ENCODE data around the gene NKAPD1. TPM values are rescaled to one million over a fixed set of nuclear protein-coding genes. Genes with fewer than 3 reads are reported as not detected.

Gene NKAPD1
- total RNA-seq, 1 donor from 2014 or later = 60.0 TPM

GRCh38 chr11:112127056-112127455 is 53.0 kb downstream of the NKAPD1 start:
- no peak overlapping the region for H3K9ac ChIP-seq
- H3K79me2 ChIP-seq (ENCODE audit: low read depth) = no peaks in the 10 kb centered on the region
- H3K4me2 ChIP-seq = no peak overlapping the region
- no peak for TF ChIP-seq EZH2phosphoT487 (IDR thresholded peaks at IDR 0.05)
- no peak for TF ChIP-seq EZH2 (IDR thresholded peaks at IDR 0.05)
- TF ChIP-seq, protein P1, sequence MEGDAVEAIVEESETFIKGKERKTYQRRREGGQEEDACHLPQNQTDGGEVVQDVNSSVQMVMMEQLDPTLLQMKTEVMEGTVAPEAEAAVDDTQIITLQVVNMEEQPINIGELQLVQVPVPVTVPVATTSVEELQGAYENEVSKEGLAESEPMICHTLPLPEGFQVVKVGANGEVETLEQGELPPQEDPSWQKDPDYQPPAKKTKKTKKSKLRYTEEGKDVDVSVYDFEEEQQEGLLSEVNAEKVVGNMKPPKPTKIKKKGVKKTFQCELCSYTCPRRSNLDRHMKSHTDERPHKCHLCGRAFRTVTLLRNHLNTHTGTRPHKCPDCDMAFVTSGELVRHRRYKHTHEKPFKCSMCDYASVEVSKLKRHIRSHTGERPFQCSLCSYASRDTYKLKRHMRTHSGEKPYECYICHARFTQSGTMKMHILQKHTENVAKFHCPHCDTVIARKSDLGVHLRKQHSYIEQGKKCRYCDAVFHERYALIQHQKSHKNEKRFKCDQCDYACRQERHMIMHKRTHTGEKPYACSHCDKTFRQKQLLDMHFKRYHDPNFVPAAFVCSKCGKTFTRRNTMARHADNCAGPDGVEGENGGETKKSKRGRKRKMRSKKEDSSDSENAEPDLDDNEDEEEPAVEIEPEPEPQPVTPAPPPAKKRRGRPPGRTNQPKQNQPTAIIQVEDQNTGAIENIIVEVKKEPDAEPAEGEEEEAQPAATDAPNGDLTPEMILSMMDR (IDR thresholded peaks at IDR 0.05) = no peak
- no peak overlapping the region for H3K4me3 Mint-ChIP-seq
- no peaks in the 10 kb centered on the region for H3K36me3 ChIP-seq
- H3K9me3 Mint-ChIP-seq = no peaks in the 10 kb centered on the region
- H2AFZ ChIP-seq (replicated peaks) = no peak overlapping the region
- no peak overlapping the region for H3K4me3 ChIP-seq
- no peaks in the 10 kb centered on the region for H3K27me3 ChIP-seq
- H3K27me3 Mint-ChIP-seq (ENCODE audit: insufficient read depth, low read depth) = no peaks in the 10 kb centered on the region
- H3K4me1 Mint-ChIP-seq = no peaks in the 10 kb centered on the region
- no peaks in the 10 kb centered on the region for H3K36me3 Mint-ChIP-seq
- no peaks in the 10 kb centered on the region for H3F3A ChIP-seq (ENCODE audit: low read depth)
- H3K4me1 ChIP-seq = no peaks in the 10 kb centered on the region
- no peaks in the 10 kb centered on the region for H4K20me1 ChIP-seq (ENCODE audit: low read depth)
- H3K9me3 ChIP-seq (ENCODE audit: low read depth) = no peaks in the 10 kb centered on the region
- no peak overlapping the region for H3K27ac Mint-ChIP-seq
- no peak for DNase-seq (ENCODE audit: low spot score)
- no peak overlapping the region for H3K27ac ChIP-seq

GRCh38 chr11:112128483-112129121 is 54.5 kb downstream of the NKAPD1 start:
- no peak overlapping the region for H3K4me3 Mint-ChIP-seq
- H3K9me3 Mint-ChIP-seq = no peaks in the 10 kb centered on the region

DNA sequence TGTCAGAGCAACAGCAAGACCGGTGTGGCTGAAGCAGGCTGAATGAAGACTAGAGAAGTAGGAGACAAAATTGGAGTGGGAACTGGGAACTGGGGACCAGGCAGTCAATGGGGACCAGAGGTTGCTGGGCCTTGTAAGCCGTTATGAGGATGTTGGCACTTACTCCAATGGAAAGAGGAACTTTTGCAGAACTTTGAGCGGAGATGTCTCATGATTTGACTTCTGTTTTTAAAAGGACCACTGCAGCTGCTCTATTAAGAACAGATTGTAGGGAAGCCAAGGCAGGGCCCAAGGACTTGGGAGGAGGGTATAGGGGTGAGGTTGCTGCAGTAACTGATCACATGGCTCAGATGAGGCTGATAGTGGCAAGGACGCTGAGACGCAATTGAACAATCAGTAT is 55.6 kb downstream of the NKAPD1 start:
- no peak overlapping the region for H3K4me3 Mint-ChIP-seq
- no peaks in the 10 kb centered on the region for H3K36me3 Mint-ChIP-seq

More at GRCh38 chr11:112128483-112129121, 54.5 kb downstream of the NKAPD1 start:
- TF ChIP-seq EZH2phosphoT487 (IDR thresholded peaks at IDR 0.05) = no peak
- TF ChIP-seq, protein P1 (IDR thresholded peaks at IDR 0.05) = no peak
- TF ChIP-seq EZH2 (IDR thresholded peaks at IDR 0.05) = no peak
- Mint-ChIP-seq H3K36me3 (no peaks in the 10 kb centered on the region), H3K27ac (no peak overlapping the region), H3K4me1 (no peaks in the 10 kb centered on the region), H3K27me3 (ENCODE audit: insufficient read depth, low read depth) (no peaks in the 10 kb centered on the region)
- H3K4me2 ChIP-seq = no peak overlapping the region
- no peaks in the 10 kb centered on the region for H3F3A ChIP-seq (ENCODE audit: low read depth)
- H3K27ac ChIP-seq = no peak overlapping the region
- DNase-seq (ENCODE audit: low spot score) = no peak
- no peak overlapping the region for H2AFZ ChIP-seq (replicated peaks)
- no peaks in the 10 kb centered on the region for H3K9me3 ChIP-seq (ENCODE audit: low read depth)
- no peaks in the 10 kb centered on the region for H3K27me3 ChIP-seq
- H3K36me3 ChIP-seq = no peaks in the 10 kb centered on the region
- H3K4me1 ChIP-seq = no peaks in the 10 kb centered on the region
- H3K4me3 ChIP-seq = no peak overlapping the region
- no peak overlapping the region for H3K9ac ChIP-seq
- no peaks in the 10 kb centered on the region for H4K20me1 ChIP-seq (ENCODE audit: low read depth)
- no peaks in the 10 kb centered on the region for H3K79me2 ChIP-seq (ENCODE audit: low read depth)

More for the DNA sequence above, 55.6 kb downstream of the NKAPD1 start:
- Histone ChIP-seq H3F3A (ENCODE audit: low read depth) (no peaks in the 10 kb centered on the region), H3K9ac (no peak overlapping the region), H3K4me3 (no peak overlapping the region), H4K20me1 (ENCODE audit: low read depth) (no peaks in the 10 kb centered on the region), H3K36me3 (no peaks in the 10 kb centered on the region), H3K79me2 (ENCODE audit: low read depth) (no peaks in the 10 kb centered on the region), H3K27me3 (no peaks in the 10 kb centered on the region), H3K27ac (no peak overlapping the region), H2AFZ (replicated peaks) (no peak overlapping the region), H3K4me1 (no peaks in the 10 kb centered on the region), H3K9me3 (ENCODE audit: low read depth) (no peaks in the 10 kb centered on the region), H3K4me2 (no peak overlapping the region)
- Mint-ChIP-seq H3K27me3 (ENCODE audit: insufficient read depth, low read depth) (no peaks in the 10 kb centered on the region), H3K9me3 (no peaks in the 10 kb centered on the region), H3K27ac (no peak overlapping the region), H3K4me1 (no peaks in the 10 kb centered on the region)
- DNase-seq (ENCODE audit: low spot score) = no peak
- TF ChIP-seq, protein P1 (IDR thresholded peaks at IDR 0.05) = no peak
- TF ChIP-seq EZH2 (IDR thresholded peaks at IDR 0.05) (no peak), EZH2phosphoT487 (IDR thresholded peaks at IDR 0.05) (no peak)
